ENCODE data around the gene GGT5.
"Not testable (repeated sequence)": the region's sequence is repeated elsewhere in the genome, so short reads cannot be mapped to it uniquely, and the experiment has no call there.

Gene GGT5

DNA sequence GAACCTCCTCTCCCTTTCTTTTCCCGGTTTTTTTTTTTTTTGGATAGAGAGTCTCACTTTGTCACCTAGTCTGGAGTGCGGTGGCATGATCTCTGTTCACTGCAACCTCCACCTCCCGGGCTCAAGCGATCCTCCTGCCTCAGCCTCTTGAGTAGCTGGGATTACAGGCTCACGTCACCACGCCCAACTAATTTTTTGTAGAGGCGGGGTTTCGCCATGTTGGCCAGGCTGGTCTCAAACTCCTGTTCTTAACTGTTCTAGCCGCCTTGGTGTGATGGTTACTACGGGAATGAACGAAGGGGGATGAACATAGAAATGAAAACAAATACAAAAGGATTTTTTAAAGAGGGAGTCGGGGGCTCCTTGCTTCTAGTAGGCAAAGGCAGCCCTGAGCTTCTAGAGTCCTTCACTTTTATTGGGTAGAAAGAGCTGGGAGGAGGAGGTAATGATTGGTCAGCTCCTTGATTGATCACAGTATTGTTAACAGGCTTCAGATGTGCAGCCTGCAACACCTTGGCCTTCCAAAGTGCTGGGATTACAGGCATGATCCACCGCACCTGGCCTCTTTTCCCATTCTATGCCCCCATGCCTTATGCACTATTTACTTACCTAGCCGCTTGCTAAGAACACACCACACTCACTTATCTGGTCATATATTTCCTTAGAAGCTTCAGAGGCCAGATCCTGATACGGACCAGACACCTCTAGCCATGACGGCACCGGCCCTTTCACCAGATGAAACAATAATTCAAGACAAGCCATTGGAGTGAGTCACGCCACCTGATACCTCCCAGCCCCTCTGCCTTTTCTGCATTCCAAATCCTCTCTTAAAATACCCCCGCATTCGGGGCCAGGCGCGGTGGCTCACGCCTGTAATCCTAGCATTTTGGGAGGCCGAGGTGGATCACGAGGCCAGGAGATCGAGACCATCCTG lies 42.9 kb downstream of the GGT5 start:
- no peak for DNase-seq (ENCODE audit: low spot score)

DNA sequence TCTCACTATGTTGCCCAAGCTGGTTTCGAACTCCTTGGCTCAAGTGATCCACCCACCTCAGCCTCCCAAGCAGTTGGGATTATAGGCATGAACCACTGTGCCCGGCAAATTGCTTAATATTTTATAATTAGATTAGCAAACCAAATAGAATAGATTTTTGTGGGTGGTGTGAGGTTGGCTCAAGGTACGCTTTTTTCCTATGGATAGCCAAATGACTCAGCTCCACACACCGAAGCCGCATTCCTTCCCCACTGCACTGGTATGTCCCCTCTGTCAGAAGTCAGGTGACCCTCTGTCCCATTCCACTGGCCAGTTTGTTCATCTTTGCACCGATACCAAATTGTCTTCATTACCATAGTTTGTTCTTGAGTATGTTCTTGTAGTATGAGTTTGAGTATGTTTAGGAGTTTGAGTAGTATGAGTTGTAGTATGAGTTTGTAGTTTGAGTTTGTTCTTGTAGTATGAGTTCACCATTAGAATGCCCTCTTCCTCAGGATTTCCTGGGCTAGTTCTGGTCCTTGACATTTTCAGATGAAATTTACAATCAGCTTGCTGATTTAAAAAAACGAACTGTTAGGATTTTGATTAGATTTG lies 44.2 kb downstream of the GGT5 start:
- DNase-seq (ENCODE audit: low spot score), result no peak

DNA sequence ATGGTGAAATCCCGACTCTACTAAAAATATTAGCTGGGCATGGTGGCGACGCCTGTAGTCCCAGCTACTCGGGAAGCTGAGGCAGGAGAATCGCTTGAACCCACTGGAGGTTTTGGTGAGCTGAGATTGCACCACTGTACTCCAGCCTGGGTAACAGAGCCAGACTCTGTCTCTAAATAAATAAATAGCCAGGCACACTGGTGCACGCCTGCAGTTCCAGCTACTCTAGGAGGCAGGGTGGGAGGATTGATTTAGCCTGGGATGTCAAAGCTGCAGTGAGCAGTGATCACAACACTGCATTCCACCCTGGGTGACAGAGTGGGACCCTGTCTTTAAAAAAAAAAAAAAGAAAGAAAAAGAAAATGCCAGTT lies 46.2 kb downstream of the GGT5 start:
- DNase-seq (ENCODE audit: low spot score), result no peak

DNA sequence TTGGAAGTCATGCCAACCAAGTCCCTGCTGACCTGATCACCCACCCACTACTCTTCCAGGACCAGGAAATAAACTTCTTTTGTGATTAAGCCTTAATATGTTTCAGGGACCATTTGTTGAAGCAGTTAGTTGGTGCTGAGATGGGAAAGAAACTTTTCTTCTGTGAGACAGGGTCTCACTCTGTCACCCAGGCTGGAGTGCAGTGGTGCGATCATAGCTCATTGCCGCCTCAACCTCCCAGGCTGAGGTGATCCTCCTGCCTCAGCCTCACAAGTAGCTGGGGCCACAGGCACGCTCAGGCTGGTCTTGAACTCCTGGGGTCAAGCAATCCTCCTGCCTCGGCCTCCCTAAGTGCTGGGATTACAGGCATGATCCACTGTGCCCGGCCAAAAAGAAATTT lies 53.0 kb downstream of the GGT5 start:
- DNase-seq (ENCODE audit: low spot score), result no peak

DNA sequence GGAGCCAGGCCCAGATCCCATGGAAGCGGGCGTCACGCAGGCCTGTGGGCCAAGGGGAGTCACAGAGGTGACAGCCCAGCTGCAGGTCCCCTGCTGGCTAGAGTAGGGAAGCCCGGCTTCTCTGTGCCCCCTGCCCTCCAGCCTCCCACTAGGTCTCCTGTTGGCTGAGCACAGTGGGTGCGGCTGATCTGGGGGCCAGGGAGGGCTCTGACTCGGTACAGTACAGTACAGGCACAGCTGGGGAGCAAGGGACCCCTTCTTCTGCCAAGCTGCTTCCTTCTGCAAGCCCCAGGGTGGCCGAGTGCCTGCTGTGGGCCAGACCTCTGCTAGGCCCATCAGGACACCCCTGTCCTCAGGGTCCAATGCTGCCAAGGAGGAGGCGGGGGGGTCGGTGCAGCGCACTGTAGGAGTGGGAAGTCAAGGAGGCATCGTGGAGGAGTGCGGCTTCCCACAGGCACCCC lies 53.5 kb downstream of the GGT5 start:
- DNase-seq (ENCODE audit: low spot score), result no peak

DNA sequence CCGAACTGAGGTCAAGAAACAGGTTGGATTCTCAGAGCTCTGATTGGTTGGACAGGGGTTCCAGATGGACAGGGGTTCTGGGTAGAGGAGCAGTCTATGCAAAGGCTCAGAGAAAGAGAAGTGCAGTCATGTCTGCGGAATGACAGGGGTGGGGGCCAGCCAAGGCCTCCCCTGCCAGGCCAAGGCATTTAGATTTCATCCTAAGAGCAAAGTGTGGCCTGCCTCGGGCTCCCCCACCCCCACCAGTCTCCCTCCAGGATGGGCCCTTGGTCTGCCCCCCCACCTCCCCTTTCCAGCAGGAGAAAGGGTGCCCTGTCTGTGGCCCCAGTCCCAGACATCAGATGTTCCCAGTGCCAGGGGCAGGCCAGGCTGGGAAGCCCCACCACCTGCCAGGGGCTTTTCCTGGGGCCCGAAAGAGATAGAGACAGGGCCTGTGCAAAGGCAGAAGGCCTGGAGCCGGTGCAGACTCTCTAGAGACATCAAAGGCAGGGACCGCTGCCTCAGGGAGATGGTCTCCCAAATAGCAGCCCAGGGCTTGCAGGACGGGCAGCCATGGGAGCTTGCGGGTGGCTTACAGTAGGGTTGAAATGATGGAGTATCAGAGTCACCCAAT lies 54.2 kb downstream of the GGT5 start:
- DNase-seq (ENCODE audit: low spot score), result no peak

DNA sequence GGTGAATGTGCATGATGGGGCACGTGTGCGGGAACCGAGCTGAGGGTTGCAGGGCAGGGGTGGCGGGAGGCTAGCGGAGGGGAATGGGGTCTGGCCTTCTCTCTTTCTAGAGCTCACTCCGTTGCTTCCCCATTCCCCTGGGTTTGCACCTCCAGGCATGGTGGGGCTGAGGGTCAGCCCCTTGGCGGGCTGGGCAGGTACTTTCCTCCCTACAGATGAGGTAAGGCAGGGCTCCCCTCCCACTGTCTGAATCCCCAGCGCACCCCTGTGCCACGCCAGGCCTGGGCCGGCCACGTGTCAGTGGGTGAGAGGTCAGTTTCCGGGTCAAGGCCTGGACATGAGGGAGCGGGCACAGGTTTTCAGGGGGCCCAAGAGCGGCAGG lies 54.7 kb downstream of the GGT5 start:
- DNase-seq (ENCODE audit: low spot score), result no peak

DNA sequence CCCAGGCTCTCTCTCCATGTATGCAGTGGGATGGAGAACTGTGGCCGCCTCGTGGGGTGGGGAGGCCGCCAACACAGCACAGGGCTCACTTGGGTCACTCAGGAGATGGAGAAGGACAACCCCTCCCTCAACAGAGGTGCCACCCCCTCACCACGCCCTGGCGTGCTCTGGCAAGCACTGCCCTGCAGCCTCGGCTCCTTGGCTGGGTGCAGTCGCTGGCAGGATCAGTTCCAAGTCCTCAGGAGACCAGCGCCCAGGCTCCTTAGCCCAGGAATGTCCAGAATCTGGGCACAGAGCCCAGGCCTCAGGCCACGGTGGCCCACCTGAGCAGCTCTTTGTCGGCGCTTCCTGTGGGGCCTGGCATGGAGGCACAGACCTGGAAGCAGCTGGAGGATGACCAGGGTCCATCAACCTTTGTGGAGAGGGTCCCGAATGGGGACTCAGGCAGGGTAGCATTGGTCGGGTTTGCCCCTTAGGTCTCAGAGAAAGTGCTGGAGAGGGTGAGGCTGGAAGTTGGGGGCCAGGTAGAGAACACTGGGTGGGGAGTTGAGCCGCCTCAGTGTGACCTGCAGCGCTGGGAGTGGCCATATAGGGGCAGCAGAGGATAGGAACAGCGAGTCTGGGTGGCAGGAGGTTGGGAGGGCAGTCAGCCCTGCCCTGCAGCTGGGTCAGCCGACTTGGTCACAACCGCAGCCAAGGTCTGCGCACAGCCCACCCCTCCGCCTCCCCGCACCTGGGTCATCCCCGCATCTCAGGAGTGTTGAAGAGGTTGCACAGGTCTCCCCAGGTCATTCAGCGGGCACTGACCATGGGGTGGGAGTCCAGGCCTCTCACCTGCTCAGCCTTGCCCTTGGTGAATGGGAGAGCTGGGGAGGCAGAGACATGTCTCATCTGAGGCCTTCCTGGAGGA lies 55.4 kb downstream of the GGT5 start:
- DNase-seq (ENCODE audit: low spot score), result peak; percentile 55

DNA sequence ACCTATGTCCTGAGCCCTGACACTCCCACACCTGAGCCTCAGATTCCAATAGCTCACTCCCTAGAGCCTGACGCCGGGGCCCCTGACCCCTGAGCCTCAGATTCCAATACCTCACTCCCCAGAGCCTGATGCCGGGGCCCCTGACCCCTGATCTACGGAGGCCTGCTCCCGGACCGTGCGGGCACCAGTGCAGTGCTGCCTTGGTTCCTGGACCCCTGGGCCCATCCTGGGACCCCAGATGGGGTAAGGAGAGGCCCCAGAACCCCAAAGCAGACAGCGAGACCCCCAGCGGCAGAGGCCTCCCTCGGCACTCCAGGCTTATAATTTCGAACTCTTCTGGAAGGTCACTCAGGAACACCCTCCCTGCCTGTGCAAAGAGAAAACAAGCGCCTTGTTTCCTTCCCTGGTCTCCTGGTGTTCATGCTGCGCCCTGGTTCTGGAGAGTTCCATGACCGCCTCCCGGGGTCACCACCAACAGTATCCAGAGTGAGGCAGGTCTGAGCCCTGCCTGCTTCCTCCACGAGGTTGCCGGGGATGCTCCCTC lies 56.1 kb downstream of the GGT5 start:
- no peak for DNase-seq (ENCODE audit: low spot score)

DNA sequence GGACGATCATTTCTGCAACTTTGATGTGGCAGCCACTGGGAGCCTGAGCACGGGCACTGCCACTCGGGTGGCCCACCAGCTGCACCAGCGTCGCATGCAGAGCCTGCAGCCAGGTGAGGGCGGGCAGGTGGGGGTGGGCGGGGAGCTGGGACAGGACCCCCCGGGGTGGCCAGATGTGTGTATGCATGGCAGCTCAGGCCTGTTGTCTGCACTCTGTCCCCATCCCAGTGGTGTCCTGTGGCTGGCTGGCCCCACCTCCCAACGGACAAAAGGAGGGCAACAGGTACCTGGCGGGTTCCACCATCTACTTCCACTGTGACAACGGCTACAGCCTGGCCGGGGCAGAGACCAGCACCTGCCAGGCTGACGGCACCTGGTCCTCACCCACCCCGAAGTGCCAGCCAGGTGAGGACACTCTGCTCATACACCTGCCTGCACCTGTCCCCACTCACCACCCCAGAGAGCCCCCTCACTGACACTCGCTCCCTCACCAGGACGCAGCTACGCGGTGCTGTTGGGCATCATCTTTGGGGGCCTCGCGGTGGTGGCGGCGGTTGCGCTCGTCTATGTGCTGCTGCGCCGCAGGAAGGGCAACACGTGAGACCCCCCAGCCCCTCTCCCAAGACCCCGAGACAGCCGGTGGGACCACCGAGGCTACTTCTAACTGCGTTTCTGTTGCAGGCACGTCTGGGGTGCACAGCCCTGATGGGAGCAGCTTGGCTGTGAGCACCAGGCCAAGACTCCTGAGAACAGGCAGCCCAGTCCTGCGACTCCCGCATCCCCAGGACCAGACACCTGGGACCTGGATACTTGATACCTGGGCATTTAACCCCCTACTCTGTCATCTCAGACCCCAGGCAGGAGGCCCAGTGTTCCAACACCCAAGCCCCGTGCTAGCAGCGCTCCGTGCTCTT lies 56.9 kb downstream of the GGT5 start:
- DNase-seq (ENCODE audit: low spot score), result no peak

DNA sequence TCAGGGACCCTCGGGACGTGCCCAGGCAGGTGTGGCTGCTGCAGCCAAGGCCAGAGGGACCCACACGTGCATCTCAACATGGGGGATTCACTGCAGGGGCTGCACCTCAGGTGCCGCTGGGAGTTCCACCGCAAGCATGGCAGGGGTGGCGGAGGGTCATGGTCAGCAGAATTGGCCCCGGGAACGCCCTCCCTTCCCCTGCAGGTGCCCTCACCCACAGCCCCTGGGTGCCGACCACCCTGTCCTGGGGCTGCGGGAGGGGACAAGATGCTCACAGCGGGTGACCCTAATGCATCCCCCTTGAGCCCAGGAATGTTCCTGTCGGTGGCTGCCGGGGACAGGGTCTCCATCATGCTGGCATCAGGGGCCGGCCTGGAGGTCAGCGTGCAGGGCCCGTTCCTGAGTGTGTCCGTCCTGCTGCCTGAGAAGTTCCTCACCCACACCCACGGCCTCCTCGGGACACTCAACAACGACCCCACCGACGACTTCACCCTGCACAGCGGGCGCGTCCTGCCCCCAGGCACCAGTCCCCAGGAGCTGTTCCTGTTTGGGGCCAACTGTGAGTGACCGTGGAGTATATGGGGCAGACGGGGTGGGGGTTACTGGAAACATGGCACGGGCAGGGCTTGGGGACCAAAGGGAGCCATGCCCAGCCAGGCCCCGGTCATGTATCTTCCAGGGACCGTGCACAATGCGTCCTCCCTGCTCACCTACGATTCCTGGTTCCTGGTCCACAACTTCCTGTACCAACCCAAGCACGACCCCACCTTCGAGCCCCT lies 57.8 kb downstream of the GGT5 start:
- DNase-seq (ENCODE audit: low spot score), result no peak

DNA sequence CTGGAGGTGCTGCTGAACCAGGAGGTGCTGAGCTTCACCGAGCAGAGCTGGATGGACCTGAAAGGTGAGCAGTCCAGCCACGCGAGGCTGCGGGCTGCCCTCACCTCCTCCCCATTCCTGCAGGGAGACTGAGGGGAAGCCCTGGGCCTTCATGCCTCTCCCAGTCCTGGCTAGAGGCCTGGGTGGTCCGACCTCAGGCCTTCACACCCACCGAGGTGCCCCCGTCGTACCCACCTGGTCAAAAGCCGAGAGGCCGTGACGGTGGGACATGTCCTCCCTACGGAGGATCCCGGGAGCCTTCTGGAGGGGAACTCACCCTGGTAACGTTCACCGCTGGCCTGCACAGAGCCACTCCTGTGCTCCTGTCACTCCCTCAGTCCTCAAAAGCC lies 58.5 kb downstream of the GGT5 start:
- DNase-seq (ENCODE audit: low spot score), result no peak

DNA sequence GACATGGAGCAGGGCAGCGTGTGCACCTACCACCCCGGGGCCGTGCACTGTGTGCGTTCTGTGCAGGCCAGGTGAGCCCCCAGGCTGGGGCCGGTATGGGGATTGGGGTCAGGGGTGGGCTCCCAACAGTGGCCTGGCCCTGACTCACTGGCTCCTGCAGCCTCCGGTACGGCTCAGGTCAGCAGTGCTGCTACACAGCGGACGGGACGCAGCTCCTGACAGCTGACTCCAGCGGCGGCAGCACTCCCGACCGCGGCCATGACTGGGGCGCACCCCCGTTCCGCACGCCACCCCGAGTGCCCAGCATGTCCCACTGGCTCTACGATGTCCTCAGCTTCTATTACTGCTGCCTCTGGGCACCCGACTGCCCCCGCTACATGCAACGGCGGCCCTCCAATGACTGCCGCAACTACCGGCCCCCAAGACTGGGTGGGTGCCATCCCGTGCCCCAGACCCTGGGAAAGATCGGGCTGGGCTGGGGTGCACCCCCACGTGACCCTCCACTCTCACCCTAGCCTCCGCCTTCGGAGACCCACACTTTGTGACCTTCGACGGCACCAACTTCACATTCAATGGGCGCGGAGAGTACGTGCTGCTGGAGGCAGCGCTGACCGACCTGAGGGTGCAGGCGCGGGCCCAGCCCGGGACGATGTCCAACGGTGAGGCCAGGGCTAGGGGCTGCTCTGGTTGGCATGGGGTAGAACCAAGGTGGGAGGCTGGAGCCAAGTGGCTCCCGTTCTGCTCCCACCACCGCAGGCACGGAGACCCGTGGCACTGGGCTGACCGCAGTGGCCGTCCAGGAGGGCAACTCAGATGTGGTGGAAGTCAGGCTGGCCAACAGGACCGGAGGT lies 59.2 kb downstream of the GGT5 start:
- DNase-seq (ENCODE audit: low spot score), result no peak

DNA sequence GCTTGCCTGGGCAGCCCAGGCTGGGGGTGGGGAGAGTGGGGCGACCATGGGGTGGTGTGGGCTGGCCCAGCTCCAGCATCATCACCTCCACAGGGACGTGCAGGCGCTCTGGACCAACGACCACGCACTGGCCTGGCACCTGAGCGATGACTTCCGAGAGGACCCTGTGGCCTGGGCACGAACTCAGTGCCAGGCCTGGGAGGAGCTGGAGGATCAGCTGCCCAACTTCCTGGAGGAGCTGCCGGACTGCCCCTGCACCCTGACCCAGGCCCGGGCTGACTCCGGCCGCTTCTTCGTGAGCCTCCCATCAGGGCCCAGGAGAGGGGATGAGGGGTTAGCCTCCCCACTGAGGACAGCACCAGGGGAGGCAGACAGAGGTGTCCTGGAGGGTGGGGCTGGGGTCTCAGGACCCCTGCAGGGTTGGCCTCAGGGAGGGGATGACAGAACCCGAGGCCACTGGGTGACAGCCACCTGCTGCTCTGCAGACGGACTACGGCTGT lies 59.8 kb downstream of the GGT5 start:
- no peak for DNase-seq (ENCODE audit: low spot score)

DNA sequence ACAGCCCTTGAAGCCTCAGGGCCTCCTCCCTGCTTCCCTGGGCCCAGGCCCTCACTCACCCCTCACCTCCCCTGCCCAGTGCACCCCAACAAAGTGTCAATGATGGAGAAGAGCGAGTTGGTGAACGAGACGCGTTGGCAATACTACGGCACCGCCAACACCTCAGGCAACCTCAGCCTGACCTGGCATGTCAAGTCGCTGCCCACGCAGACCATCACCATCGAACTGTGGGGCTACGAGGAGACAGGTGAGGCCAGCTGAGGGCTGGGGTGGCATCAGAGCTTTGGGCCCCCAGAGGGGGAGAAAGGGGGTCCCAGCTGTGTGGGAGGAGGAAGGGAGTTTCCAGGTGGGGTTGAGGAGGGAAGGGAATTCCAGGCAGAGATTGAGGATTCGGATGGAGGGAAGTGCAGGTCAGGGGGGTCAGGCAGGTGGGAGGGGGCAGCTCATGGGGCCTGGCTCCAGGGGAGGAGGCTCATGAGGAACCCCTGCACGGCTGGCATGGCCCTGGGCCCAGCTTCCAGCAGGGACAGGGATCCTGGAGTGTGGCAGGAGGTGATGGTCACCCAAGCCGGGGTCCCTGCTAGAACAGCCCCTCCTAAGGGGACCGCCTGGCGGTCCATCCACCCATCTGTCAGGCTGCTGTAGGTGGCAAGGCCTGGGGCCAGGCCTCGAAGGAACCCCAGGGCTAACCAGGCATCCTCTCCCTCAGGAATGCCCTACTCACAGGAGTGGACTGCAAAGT lies 60.7 kb downstream of the GGT5 start:
- no peak for DNase-seq (ENCODE audit: low spot score)

DNA sequence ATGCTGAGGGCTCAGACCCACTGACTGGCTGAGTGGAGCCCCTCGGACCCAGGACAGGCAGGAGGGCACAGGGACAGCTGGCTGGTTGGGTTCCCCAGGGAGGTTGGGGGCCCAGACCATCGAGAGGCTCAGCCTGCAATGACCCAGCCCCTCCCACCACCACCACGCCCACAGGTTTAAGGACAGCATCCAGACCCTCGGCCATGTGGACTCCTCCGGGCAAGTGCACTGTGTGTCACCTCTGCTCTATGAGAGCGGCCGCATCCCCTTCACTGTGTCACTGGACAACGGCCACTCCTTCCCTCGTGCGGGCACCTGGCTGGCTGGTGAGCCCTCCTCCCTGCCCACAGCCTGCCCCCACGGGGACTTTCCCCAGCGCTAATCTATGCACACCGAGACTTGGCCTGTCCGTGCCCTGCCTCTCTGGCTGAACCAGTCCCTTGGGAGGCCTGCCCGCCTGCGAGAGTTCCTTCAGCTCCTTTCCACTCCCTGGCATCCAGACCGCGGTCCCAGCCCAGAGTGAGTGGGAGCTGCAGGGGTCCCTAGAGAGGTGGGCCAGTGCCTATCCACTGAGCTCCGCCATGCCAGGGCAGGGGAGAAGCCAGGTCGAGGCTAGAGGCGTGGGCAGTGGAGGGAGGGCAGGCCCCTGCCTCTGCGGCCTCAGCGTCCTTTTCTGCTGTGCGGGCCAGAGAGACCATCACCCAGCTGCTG lies 61.4 kb downstream of the GGT5 start:
- DNase-seq (ENCODE audit: low spot score), result no peak

DNA sequence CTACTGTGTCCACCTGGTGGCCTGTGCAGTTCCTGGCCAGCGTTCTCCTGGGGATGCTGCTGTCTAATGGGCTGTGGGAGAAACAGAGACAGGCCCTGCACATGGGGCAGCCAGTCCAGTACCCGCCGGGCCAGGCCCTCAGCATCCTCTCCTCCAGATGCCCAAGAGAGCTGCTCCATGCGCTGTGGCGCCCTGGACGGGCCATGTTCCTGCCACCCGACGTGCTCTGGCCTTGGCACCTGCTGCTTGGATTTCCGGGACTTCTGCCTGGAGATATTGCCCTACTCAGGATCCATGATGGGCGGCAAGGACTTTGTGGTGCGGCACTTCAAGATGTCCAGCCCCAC lies 62.0 kb downstream of the GGT5 start:
- not testable (repeated sequence) for DNase-seq (ENCODE audit: low spot score)
